Fibroblast of skin of scalp (primary cell): Measurements from ENCODE around the gene KCNA5. TPM values are rescaled to one million over a fixed set of nuclear protein-coding genes. Genes with fewer than 3 reads are reported as not detected.
A peak's percentile ranks its signal among the peaks of the same experiment; 100 is the strongest.

Experiments used
- DNase-seq: peaks from one replicate; pipeline ENCODE4 v3.0.0-alpha.2; 2013
- polyA plus RNA-seq, 2 experiments: library from polyadenylated mRNA; unstranded; fragments of 120-200 nt; gene quantifications; one replicate each; pipeline ENCODE4 v1.2.1, GENCODE V29; 2013; ENCODE audit not compliant: insufficient read length in 2 of 2

The KCNA5 gene
- polyA plus RNA-seq (2013, experiment 1 of 2; ENCODE audit: insufficient read length), result not detected
- not detected for polyA plus RNA-seq (2013, experiment 2 of 2; ENCODE audit: insufficient read length)

DNA sequence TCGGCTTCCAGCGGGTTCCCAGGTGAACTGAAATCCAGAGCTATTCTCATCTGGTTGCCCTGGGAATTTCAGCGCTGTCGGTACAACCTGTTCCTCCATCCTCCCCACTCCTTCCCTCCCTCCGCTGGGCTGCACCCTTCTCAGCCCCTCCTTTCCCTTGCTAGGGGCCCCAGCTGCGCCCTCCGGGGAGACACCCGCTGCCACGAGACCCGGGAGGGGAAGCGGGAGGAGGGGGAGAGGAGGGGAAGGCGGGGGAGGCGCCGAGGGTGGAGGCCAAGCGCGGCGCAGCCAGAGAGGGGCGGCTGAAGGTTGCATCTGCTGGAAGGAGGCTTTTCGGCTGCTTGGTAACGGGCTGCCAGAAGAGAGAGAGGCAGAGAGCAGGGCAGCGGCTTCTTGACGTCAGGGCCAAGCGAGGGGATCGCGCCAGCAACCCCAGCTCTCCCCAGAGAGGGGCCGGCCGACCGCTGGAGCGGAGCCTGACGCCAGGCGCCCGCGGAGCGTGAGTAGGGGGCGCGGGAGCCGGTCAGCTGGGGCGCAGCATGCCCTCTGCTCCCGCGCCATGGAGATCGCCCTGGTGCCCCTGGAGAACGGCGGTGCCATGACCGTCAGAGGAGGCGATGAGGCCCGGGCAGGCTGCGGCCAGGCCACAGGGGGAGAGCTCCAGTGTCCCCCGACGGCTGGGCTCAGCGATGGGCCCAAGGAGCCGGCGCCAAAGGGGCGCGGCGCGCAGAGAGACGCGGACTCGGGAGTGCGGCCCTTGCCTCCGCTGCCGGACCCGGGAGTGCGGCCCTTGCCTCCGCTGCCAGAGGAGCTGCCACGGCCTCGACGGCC is at the start of gene KCNA5:
TSS of gene KCNA5 (plus strand) at position 291 of the 831 bp plus-strand sequence. CDS start at position 560, 269 bp downstream.
- no peak for DNase-seq

DNA sequence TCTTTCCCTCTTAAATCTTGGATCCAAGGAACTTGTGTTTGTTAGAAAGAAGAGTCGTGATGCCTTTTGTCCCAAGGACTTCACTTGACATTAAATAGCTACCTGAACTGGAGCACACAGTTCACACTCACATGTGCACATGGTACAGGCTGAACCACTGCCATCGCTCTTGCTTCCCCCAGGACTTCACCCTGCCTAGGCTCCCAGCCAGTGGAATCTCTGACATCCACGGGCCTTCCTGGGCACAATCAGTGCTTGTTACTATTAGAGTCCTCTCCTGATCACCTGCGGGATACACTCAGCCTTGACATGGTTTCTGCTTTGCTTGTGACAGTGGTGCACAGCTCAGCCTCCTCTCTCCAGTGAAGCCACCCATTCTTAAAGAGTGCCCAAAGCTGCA is 49.1 kb upstream of the KCNA5 start:
- no peak for DNase-seq

DNA sequence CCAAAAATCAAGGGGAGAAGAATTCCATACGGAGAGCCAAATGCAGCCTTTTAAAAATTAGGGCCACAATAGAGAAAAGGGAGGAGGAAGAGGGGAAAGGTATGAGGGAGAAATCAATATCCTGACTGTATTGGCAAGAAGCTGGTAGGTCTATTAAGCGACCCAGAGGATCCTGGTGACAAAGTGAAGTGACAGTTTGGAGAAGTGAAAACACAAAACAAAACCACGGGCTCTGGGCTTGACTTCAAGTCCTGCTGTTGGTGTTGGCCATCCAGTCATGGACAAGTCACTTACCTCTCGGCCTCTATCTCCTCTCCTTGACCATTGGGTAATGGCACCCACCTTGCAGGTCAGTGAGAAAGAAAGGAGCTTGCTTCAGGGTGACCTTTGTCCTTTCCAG is 47.0 kb upstream of the KCNA5 start:
- DNase-seq, result no peak

DNA sequence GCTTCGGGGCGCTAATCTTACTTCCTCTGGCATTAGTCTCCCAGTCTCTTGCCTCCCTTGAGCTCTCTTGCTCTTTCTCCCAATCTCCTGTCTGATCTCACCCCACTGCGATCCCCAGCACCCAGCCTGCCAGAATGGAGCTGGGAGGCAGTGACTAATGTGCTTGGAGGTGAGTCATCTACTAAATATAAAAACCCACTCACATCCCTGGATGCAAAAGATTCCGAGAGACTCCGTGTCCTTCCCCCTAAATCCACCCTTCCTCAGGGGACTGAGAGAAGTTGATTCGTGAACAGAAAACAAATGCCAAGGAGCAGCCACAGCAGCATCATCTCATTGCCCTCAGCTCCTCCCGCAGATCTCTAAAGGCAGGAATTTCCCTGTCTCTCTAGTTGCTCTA is 45.7 kb upstream of the KCNA5 start:
- peak; percentile 99 for DNase-seq

DNA sequence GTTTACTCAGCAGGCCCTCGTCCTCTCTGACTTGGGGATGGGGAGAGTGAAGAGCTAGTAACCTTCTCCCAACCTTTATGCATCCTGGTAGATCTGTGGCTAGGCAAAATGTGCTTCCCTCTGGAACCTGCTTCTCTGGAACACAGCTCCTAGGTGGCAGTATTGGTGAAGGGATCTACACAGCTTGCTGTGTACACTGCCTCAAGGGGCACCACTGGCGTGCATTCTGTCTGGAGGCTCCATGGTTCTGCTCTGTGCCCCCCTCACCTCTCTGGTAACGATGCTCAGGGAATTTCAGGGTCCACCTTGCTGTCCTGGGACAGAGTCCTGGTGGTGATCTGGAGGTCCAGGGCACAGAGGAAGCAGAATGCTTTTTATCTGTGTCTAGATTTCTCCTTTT is 43.5 kb upstream of the KCNA5 start:
- DNase-seq, result no peak

DNA sequence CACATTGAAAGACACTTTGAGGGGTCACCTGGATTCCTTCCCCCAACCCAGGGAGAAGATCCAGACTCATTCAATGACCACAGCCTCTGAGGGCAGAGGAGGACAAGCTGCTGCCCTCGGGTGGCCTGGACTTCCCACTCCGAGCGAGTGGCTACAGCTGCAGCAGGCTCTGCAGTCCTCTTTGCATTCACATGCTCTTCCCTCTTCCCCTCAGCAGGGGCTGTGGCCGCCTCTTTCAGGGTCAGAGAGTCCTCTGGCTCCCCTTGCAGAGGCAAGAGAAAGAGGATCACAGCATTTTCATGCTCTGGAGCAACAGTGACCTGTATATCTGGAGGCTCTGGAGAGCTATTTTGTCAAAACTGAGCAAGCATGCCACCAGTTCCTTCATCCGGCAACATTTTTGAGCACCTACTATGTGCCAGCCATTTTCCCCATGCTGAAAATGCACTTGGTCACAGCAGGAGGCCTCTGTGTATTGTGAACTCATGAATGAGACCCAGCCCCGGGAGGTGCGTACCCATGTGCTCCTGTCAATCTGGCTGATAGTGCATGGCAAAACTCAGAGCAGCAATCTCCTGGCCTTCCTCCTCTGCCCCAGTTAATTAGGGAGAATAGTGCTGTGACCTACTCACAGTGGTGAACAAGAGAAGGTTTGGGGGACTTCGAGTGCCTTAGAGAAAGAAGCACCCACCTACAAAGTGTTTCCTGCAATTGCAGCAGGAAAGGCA is 42.9 kb upstream of the KCNA5 start:
- DNase-seq, result no peak

DNA sequence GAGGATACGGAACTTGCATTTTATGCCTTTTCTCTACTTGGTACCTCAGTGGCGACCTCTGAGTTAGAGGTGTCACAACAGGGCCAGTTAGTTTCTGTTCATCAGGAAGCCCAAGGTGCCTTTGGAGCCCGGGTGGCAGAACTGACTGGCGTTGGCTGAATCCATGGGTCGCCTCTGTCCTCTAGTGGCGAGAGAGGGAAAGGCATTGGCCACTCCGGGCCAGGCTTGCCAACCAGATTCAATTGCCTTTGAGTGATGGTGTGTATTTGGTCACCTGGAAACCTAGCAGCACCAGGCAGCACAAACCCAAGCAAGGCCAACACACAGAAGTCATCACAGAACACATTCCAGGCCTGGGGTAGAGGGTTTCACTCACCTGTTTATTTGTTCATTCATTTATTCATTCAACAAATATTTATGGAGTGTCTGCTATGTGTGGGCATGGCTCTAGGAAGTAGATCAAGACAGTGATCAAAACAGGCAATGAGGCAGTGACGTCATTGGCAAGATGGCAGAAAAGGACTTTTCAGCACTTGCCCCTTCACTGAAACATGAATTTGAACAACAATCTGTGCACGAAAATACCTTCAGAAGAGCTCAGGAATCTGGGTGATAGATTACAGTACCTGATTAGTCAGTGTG is 40.5 kb upstream of the KCNA5 start:
- peak; percentile 71 for DNase-seq

DNA sequence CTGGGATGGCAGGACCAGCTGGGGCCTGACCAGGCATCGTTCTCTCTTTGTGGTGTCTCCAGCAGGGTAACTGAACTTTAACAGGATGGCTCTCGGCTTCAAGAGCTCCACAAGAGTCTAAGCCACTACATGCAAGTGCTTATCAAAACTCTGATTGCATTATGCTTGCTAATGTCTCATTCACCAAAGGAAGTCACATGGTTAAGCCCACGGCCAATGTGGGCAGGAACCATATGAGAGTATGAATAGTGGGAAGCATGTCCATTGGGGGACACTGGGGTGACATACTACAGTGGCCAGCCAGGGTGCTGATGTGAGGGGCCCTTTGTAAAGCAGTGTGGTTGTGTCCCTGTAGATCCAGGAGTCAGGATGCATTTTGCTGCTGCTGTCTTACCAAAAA is 35.0 kb upstream of the KCNA5 start:
- no peak for DNase-seq

DNA sequence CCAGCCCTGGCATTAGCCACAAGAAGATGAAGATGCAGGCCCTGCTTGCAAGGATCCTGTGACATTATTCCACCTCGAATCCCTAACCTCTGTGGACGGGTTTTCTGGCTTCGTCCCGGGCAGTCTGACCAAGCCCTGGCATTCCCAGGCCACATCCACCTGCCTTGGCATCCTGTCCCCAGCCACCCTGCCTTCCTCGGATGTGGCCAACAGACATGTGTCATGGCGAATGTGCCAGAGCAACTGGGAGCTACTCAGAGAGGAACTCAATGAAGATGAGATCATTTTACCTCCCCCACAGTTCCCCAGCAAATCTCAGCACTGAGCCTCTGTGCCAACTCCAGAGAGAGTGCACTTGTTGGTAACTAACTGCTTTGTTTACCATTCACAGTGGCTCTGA is 33.5 kb upstream of the KCNA5 start:
- DNase-seq, result no peak

DNA sequence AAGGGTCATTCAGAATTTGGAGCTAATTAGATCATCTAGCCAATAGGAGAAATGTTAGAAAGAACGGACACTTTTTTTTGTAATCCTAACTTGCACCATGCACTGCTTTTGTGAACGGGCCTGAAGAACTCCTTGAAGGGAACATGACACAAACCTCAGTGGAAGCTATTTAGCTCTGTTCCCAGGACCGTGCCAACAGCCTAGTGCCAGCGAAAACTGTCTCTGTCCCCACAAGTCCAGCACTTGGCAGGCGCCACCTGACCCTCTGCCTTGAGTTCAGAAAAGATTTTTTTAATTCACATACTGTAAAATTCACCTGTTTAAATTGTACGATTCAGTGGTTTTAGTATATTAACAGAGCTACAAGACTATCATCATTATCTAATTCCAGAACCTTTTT is 31.3 kb upstream of the KCNA5 start:
- no peak for DNase-seq

DNA sequence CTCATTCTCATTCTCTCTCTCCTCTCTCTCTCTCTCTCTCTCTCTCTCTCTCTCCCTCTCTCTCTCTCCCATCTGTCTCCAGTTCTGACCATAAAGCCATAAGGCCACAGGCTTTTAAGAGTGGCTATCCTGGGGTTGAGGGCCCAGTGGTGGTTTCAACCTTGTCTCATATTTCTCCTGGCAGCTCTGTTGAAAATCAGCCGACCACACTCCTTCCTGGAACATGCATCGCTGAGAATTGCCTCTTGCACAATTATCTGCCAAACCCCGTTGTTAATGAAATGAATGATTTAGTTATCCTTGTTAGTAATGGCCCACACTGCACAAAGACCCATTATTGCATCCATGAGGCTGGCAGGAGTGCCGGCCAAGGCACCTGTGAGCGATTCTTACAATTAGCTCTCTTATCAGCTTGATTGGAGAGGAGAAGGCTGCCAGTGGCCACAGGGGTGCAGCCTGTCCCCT is 30.4 kb upstream of the KCNA5 start:
- no peak for DNase-seq

DNA sequence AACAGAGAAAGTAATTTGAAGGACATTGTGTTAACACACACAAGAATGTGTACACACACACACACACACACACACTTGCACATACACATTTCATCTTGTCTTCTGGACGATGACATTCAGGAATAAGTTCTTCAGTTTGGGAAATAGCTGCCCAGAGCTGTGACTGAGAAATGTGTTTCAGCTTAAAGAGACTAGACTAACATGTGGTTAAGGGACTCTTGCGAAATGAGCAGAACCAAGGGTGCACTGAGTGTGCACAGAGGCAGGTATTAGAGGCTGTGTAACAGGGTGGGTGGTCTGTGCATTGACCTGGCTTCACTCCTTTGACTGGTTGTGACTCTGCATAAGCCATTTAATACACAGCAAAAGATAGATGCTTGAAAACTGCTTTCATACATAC is 29.4 kb upstream of the KCNA5 start:
- peak; percentile 18 for DNase-seq

DNA sequence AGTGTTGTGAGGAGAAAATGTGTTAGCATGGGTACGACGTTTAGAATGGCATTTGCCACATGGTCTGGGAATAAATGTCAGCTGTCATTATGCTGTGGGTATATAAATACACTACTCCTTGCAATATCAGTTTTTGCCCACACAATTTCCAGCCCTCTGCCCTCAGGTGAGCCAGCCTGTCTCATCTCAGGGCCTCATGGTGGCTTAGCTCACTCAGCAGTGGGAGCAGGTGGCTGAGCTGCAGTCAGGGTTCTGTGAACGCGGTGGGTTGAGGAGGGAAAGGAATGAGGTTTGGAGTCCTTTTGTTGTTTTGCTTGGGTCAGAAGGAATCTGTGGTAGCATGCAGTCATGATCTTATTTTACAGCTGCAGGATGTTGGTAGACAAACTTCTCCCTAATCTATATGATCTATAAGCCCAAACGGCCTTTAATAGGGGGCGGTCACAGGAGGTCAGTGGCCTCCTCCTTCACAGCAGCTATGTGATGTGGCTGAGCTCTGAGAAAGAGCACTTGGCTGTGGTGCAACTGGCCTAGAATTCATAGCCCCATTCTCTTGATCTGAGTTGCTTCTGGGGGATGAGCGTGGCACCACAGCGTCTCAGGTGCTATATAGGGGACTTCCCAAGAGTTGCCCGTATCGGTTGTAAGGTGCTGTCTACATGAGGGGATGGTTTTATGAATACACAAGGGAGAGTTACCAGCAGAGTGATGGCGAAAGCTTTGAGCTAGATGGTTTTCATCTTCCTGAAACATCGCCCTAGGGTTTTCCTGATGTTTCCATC is 27.8 kb upstream of the KCNA5 start:
- DNase-seq, result no peak

DNA sequence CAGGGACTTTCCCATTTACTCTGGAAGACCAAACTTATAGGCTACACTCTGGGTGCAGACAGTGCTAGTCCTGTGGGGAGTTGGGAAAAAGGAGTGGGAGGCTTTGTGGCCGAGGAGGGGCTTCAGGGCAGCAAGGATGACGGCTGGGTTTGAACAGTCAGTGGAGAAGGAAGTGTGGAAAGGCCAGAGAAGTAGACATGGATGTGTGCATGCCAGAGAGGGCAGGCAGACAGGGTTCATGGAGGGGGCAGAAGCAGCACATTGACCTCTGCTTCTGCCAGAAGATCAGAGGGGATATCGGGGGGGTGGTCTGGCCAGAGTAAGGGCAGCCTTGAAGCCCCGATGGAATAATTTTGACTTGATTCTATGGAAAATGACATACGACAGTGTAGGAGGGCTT is 27.2 kb upstream of the KCNA5 start:
- no peak for DNase-seq

DNA sequence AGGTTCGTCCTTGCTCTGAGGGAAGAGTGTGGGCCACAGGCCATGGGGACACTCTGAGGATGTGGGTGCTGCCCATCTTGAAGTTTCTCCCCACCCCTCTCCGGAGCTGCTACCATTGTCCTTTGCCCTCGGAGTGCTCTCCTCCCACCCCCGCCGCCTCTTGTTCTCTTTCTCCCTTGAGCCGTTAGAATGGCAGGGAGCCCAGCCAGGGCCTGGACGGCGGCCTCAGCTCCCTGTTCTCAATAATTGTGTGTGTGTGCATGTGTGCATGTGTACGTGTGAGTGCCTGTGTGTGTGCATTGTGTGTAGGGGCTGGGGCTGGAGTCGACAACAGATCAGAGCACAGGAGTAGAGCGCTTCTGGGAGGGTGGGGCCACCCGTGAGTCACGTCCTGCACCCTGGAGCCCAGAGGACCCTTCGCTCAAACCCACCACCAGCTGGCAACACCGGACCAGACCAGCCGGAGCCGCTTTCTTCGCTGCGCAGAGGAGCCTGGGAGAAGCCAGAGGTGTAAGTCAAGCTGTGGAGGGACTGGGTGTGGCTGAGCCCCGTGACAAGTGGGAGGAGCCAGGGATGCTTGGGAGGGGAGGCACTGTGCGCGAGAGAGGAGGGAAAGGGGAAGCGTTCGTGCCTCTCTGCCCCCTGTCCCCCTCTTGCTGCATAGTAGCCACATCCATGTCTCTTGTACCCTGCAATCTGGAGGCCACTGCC is 25.9 kb upstream of the KCNA5 start:
- DNase-seq, result no peak

DNA sequence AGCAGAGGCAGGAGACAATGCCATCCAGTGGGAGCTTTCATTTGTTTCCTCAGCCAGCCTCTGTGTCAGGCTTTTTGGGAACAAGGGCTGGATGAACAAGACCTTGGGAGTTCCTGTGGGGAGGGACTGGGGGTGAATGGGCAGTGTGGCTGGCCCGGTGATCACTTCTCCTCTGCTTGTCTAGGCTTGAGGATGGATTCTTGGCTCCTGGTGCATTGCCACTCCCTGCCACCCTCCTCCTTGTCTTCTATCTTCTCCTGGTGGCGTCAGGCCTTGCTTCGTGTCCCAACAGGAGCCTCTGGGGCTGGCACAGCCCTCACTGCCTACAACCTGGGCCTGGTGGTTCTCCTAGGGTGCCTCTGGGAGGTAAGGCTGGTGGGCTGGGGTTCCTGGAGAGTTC is 25.0 kb upstream of the KCNA5 start:
- DNase-seq, result no peak

DNA sequence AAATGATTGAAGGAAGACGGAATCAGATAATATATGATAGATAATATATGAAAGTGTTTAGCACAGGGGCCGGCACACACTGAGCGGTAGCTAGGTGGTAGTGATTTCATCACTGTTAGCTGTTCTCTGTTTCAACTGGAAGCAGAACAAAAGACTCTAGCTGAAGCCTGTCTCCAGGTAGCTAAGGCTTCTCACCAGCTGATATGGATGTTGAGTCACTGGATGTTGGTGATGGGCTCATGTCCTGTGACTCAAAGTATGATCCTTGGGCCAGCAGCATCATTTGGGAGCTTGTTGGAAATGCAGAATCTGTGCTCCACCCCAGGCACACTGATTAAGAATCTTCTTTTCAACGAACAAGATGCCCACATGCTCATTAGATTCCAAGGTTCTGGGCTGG is 21.7 kb upstream of the KCNA5 start:
- no peak for DNase-seq

DNA sequence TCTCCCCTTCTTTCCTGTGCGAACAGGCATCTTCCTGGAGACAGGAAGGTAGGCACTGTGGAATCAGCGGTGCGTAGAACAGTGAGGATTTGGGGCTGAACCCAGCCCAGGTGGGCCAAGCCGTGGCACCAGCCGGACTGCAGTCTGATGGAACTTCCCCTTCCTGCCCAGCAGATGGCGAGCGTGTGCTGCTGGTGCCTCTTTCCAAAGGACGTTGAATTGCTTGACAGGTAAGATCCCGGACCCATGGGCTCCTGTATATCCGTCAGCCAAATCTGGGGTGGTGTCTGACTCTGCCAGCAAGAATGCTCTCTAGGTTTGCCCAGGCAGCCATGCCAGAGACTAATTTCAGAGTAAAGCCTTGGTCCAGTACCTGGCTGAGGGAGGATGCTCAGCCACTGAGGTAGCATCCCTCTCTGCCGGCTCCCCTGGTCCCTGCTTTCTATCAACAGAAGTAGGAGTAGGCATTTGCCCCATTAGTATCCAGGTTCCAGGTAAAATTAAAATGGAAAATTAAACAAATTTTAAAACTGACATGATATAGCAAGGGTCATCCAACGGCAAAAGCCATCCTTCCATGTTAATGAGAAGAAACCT is 21.1 kb upstream of the KCNA5 start:
- peak; percentile 41 for DNase-seq

DNA sequence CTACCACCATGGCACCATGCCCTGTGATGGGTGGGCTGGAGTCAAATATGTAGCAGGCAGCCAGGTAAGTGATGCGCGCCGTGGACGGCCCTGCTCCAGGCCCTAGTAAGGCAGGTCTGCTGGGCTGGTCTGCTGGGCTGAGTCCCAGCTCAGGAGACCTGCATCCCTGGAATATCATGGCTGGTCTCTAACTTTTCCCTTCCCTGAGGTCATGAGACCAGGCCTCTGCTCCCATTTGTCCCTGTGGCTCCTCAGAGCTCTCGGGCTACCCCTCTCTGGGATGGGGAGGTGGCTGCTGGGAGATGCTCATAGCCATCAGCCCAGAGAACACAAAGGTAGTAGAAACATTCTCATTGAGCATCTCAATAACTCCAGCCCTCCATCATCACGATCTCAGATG is 19.8 kb upstream of the KCNA5 start:
- no peak for DNase-seq

DNA sequence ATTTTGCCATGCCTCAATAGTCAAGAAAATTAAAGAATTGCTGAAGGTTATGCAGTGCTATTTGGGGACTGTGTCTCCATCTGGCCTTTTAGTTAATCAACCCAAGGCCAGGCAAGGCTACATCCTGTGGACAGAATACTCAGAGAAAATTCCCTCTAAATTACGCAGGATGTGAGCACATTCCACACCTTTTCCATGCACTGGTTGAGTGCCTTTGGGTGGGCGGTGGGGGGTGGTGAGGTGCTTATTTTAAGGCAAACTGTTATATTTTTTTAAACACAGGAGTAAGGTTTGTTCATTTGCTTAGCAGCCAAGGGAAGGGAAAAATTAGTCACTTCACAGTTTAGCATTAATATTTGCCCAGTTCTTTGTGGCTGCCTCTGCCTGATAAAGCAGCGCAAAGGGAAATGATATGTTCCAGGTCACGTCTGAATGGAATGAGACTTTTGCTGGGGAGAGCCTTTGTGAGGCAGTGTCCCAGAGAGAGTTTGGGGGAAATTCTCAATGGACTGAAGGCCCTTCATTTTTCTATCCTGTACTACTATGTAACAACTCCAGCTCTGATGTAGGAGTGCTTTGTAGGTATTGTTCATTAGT is 17.2 kb upstream of the KCNA5 start:
- DNase-seq, result no peak
